Endodermal cell (in vitro differentiated cells): ENCODE data around the gene IZUMO4. TPM values are rescaled to one million over a fixed set of nuclear protein-coding genes. Genes with fewer than 3 reads are reported as not detected.

Source experiments
- DNase-seq: peaks from one replicate; pipeline ENCODE4 v3.0.0-alpha.2; 2017
- H3K27ac ChIP-seq: 2 replicates; pipeline ENCODE4 v1.5.1; 2013; ENCODE audit warnings: mild to moderate bottlenecking, low read depth, low read length, moderate library complexity
- H3K27me3 ChIP-seq: 2 replicates; pipeline ENCODE4 v1.6.1; 2013; ENCODE audit warnings: mild to moderate bottlenecking, low read length, moderate library complexity; ENCODE audit not compliant: insufficient read depth, control insufficient read depth, poor library complexity, severe bottlenecking
- H3K36me3 ChIP-seq: 2 replicates; pipeline ENCODE4 v1.7.0; 2013; ENCODE audit warnings: mild to moderate bottlenecking, low read length, moderate library complexity; ENCODE audit not compliant: control insufficient read depth, insufficient read depth
- H3K4me1 ChIP-seq: one replicate; pipeline ENCODE4 v1.7.0; 2013; ENCODE audit warnings: low read length; ENCODE audit not compliant: control insufficient read depth, insufficient read depth
- H3K4me3 ChIP-seq: 2 replicates; pipeline ENCODE4 v1.5.1; 2013; ENCODE audit warnings: mild to moderate bottlenecking, low read length, moderate library complexity
- H3K9ac ChIP-seq: 2 replicates; pipeline ENCODE4 v1.6.1; 2013; ENCODE audit warnings: mild to moderate bottlenecking, low read length, moderate library complexity; ENCODE audit not compliant: poor library complexity, severe bottlenecking; ENCODE audit errors: extremely low read depth
- H3K9me3 ChIP-seq: 2 replicates; pipeline ENCODE4 v1.6.1; 2013; ENCODE audit warnings: mild to moderate bottlenecking, low read length, moderate library complexity; ENCODE audit not compliant: control insufficient read depth
- H3K27ac Mint-ChIP-seq: 2 replicates; pipeline ENCODE4 v1.8.0; 2020; ENCODE audit warnings: mixed read lengths
- H3K27me3 Mint-ChIP-seq: 2 replicates; pipeline ENCODE4 v1.8.0; 2021; ENCODE audit warnings: mild to moderate bottlenecking, mixed read lengths; ENCODE audit not compliant: insufficient read depth
- H3K36me3 Mint-ChIP-seq: 2 replicates; pipeline ENCODE4 v1.8.0; 2020; ENCODE audit warnings: low read depth, mixed read lengths
- H3K4me1 Mint-ChIP-seq: 2 replicates; pipeline ENCODE4 v1.8.0; 2020; ENCODE audit warnings: mixed read lengths
- H3K4me3 Mint-ChIP-seq: 2 replicates; pipeline ENCODE4 v1.8.0; 2020; ENCODE audit warnings: mild to moderate bottlenecking, moderate library complexity, mixed read lengths
- H3K9me3 Mint-ChIP-seq: 2 replicates; pipeline ENCODE4 v1.8.0; 2020; ENCODE audit warnings: mild to moderate bottlenecking, mixed read lengths
- CTCF ChIP-seq: fragments of 200-600 bp; sonication (generic); conservative IDR thresholded peaks from 2 replicates; pipeline ENCODE4 v1.5.0; 2021; ENCODE audit warnings: antibody characterized with exemption, mild to moderate bottlenecking
- WGBS, 2 experiments: methylation state at CpG; one replicate each; pipeline versions ENCODE4 v1.1.5 to v1.1.7; 2013; ENCODE audit warnings: missing lambda C conversion rate in 2 of 2, mixed read lengths in 1 of 2; ENCODE audit not compliant: insufficient coverage in 1 of 2, insufficient read length in 1 of 2; 5-methylcytosine and 5-hydroxymethylcytosine counted together
- total RNA-seq, 2 donors: library from RNA; stranded (reverse); fragmentation: NEBNext Ultra II Directional in 1 of 2; extraction: Animal tissue kit (Norgen Biotek cat#: 25700) in 1 of 2; gene quantifications; 2 replicates in 1 of 2; 3 replicates in 1 of 2; pipeline ENCODE4 v1.2.1, GENCODE V29; 2021

Gene IZUMO4
- total RNA-seq, 2 donors from 2014 or later = 4.3 to 5.4 TPM

- no peak overlapping the region for H3K27ac Mint-ChIP-seq
- no peaks in the 10 kb centered on the region for H3K4me1 Mint-ChIP-seq
- no peak for TF ChIP-seq CTCF
- no peaks in the 10 kb centered on the region for H3K9me3 Mint-ChIP-seq
- WGBS, 2 experiments = 88 to 98% methylated on average over 8 to 15 of the region's 15 CpGs
- no peak overlapping the region for H3K27ac ChIP-seq
- H3K9ac ChIP-seq = no peak overlapping the region
- no peaks in the 10 kb centered on the region for H3K27me3 Mint-ChIP-seq
- no peak overlapping the region for H3K4me3 Mint-ChIP-seq
- no peak overlapping the region for H3K4me3 ChIP-seq
- peaks cover 43% of the 10 kb centered on the region for H3K36me3 Mint-ChIP-seq
- H3K27me3 ChIP-seq = no peaks in the 10 kb centered on the region
- no peaks in the 10 kb centered on the region for H3K4me1 ChIP-seq
- no peak for DNase-seq
- peaks cover 45% of the 10 kb centered on the region for H3K36me3 ChIP-seq
- H3K9me3 ChIP-seq = no peaks in the 10 kb centered on the region
These were observed 45.6 kb downstream of the IZUMO4 start for GRCh38 chr19:2142173-2142829.

GRCh38 chr19:2144190-2144589 is 47.5 kb downstream of the IZUMO4 start:
- Mint-ChIP-seq H3K4me1 (no peaks in the 10 kb centered on the region), H3K4me3 (no peak overlapping the region), H3K27ac (peak overlapping the region; percentile 7), H3K9me3 (no peaks in the 10 kb centered on the region), H3K36me3 (peaks cover 28% of the 10 kb centered on the region), H3K27me3 (no peaks in the 10 kb centered on the region)
- no peaks in the 10 kb centered on the region for H3K4me1 ChIP-seq
- no peaks in the 10 kb centered on the region for H3K9me3 ChIP-seq
- WGBS, 2 experiments = 97 to 100% methylated on average over 6 to 15 of the region's 15 CpGs
- H3K27me3 ChIP-seq = no peaks in the 10 kb centered on the region
- no peak overlapping the region for H3K4me3 ChIP-seq
- no peak for DNase-seq
- H3K9ac ChIP-seq = no peak overlapping the region
- TF ChIP-seq CTCF = no peak
- peaks cover 38% of the 10 kb centered on the region for H3K36me3 ChIP-seq
- no peak overlapping the region for H3K27ac ChIP-seq

GRCh38 chr19:2145831-2146241 is 49.1 kb downstream of the IZUMO4 start:
- Histone ChIP-seq H3K9ac (no peak overlapping the region), H3K4me3 (no peak overlapping the region), H3K27ac (peak overlapping the region; percentile 6), H3K27me3 (no peaks in the 10 kb centered on the region), H3K4me1 (peaks cover 4% of the 10 kb centered on the region), H3K36me3 (peaks cover 29% of the 10 kb centered on the region), H3K9me3 (no peaks in the 10 kb centered on the region)
- Mint-ChIP-seq H3K36me3 (peaks cover 23% of the 10 kb centered on the region), H3K4me3 (no peak overlapping the region), H3K27ac (peak overlapping the region; percentile 52), H3K9me3 (no peaks in the 10 kb centered on the region), H3K27me3 (no peaks in the 10 kb centered on the region), H3K4me1 (peaks cover 12% of the 10 kb centered on the region)
- TF ChIP-seq CTCF = no peak
- WGBS, 2 experiments = 93 to 94% methylated on average over 9 to 16 of the region's 16 CpGs
- DNase-seq = no peak
